ENCODE measurements around the gene P2RX3.

P2RX3 gene

DNA sequence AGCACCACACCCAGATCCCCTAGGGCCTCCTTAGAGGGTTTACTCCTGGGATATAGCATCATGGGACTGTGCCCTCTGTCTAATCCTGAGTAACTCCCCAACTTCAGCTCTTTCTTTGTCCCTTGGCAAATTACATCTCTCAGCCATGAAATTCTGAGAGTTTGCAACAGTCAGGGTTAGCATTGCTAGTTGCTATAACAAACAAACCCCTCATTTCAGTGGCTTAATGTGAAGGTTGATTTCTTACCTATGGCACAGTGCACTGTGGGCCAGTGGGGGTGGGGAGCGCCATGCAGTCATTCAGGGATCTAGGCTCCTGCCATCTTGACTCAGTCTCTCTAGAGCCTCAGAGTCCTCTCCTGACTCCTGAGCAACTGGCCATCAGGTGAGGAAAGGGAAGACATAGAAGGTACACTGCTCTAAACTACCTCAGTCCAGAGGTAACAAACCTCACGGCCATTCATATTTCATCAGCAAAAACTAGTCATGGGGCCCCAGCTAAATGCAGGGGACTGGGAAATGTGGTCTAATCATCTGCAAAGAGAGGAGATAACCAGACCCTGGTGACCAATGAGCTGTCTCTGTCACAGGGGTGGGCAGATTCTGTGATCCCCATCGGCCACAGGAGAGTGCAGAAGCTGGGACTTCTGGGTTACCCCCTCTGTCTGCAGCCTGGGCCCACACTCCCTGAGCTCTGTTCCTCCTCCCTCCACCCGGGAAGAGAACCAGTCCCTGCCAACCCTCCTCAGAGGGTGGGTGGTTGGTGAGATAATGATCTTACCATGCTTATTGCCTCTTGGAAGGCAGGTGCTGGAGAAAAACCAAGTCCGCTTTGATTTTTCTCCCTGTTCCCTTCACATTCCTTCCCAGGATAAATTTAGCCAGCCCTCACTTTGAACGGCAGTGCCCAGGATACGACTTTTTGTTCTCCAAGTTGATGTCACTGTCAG lies 25.3 kb downstream of the P2RX3 start:
- POLR2A ChIA-PET: no interaction called here
- CTCF ChIA-PET: interaction anchor here (0.6 to 2.5 kb wide), 13 partner anchors 11 to 164 kb away, joined by 3 to 16 read pairs (median 3); partner anchors contain the start of genes P2RX3, PRG3, RTN4RL2 and SSRP1
- TF ChIP-seq, protein P1, sequence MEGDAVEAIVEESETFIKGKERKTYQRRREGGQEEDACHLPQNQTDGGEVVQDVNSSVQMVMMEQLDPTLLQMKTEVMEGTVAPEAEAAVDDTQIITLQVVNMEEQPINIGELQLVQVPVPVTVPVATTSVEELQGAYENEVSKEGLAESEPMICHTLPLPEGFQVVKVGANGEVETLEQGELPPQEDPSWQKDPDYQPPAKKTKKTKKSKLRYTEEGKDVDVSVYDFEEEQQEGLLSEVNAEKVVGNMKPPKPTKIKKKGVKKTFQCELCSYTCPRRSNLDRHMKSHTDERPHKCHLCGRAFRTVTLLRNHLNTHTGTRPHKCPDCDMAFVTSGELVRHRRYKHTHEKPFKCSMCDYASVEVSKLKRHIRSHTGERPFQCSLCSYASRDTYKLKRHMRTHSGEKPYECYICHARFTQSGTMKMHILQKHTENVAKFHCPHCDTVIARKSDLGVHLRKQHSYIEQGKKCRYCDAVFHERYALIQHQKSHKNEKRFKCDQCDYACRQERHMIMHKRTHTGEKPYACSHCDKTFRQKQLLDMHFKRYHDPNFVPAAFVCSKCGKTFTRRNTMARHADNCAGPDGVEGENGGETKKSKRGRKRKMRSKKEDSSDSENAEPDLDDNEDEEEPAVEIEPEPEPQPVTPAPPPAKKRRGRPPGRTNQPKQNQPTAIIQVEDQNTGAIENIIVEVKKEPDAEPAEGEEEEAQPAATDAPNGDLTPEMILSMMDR (IDR thresholded peaks at IDR 0.05; ENCODE audit: control extremely low read depth, extremely low read depth, low read depth, missing control alignments): no peak
- DNase-seq (ENCODE audit: extremely low spot score): no peak

DNA sequence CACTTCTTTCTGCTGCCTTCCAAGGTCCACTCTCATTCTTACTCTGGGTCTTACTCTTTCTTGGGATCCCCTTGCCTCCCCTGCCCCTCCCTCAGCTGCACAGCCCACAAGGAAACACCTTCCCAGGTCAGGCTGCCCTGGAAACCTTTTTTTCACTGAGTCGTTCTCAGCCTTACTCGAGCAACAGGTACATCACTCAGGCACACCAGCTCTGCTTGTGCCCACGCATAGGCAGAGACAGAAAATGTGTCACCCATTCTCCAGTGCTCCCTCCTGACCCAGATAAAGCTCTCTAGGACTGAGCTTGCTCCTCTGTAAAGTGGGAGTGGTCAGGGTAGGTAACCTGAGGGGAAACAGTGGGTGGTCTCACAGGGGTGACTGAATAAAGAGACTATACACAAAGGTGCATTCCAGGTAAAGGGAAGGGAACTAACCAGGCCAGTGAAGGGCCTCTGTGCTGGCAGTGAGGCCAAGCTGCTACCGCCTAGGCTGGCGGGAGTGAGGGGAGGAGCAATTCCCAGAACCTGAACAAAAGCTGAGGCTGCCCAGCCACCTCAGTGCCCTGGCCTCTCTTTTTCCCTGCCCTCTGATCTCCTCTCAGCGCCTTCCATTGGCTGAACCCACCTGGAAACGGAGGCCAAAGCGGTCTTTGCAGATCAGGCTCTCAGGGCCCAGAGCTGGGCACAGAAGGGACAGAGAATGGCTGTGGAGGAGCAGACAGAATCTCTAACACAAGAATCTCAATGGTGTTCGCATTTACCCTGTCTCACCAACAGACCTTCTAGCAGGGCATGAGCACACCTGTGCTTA lies 26.9 kb downstream of the P2RX3 start:
- TF ChIP-seq, protein P1 (IDR thresholded peaks at IDR 0.05; ENCODE audit: control extremely low read depth, extremely low read depth, low read depth, missing control alignments): no peak
- ChIA-PET POLR2A (no interaction called here), CTCF (interaction anchor here (1.3 to 1.5 kb wide), 2 partner anchors 7 to 14 kb away, joined by 3 to 4 read pairs; no protein-coding TSS in a partner anchor)
- DNase-seq (ENCODE audit: extremely low spot score): no peak

DNA sequence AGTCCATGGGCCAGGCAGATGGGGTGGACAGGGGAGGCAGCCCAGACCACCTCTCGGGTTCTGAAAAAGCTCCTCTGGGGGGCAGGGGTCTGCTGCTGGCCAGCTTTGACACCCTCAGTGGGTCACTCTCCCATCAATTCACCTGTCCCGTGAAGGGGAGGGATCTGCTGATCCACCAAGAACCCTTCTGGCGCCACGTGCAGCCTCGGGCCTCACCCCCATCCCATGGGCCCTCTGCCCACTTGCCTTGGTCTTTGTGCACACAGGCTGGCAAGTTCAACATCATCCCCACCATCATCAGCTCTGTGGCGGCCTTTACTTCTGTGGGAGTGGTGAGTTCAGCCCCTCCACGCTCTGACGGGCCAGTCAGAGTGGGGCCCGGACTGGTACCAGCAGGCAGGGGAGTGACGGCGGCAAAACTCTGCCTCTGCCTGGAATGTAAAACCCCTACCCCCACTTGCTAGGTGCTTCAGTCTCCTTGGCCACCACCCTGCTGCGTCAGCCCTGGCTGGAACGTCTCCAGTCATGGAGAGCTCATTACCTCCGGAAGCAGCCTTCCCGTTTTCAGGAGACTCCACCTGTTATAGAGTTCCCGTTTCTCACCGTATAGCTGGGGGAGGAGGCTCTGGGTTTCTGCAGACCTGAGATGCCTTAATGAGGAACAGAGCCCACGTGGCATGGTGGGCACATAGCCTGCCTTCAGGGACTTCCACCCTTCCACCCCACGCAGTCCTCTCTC lies 30.1 kb downstream of the P2RX3 start:
- DNase-seq (ENCODE audit: extremely low spot score): no peak
- POLR2A ChIA-PET: no interaction called here
- TF ChIP-seq, protein P1 (IDR thresholded peaks at IDR 0.05; ENCODE audit: control extremely low read depth, extremely low read depth, low read depth, missing control alignments): no peak
- CTCF ChIA-PET: interaction anchor here (1.0 to 1.6 kb wide), 3 partner anchors 10 to 32 kb away, joined by 3 to 4 read pairs (median 3); no protein-coding TSS in a partner anchor

- ChIA-PET CTCF (interaction anchor here (1.0 to 1.6 kb wide), 2 partner anchors 12 to 31 kb away, joined by 3 to 4 read pairs; no protein-coding TSS in a partner anchor), POLR2A (no interaction called here)
- TF ChIP-seq, protein P1 (IDR thresholded peaks at IDR 0.05; ENCODE audit: control extremely low read depth, extremely low read depth, low read depth, missing control alignments): no peak
- no peak for DNase-seq (ENCODE audit: extremely low spot score)
Measured at GRCh38 chr11:57368845-57369232, 30.7 kb downstream of the P2RX3 start.

DNA sequence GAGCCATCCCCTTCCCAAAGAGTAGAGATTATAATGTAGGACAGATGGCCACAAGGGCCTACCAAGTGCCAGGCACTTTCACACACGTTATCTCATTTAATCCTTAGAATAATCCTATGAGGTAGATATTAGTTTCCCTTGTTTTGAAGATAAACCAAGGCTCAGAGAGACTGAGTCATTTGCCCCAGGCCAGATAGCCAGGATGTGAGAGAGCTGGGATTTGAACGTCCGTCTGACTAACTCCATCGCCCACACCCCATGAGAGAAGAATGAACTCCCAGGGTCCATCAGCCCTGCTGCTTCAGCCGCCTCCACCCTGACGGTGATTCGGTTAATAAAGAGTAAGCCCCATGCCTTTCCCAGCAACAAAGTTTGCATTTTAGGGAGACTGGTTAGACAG lies 32.1 kb downstream of the P2RX3 start:
- CTCF ChIA-PET: interaction anchor here (1.0 to 1.4 kb wide), 3 partner anchors 9 to 88 kb away, joined by 3 to 4 read pairs (median 4); no protein-coding TSS in a partner anchor
- TF ChIP-seq, protein P1 (IDR thresholded peaks at IDR 0.05; ENCODE audit: control extremely low read depth, extremely low read depth, low read depth, missing control alignments): no peak
- DNase-seq (ENCODE audit: extremely low spot score): no peak
- POLR2A ChIA-PET: no interaction called here
